Retina (tissue), 1 donor: Measurements from ENCODE around the gene FAM120AOS.
"Not testable (repeated sequence)": the region's sequence is repeated elsewhere in the genome, so short reads cannot be mapped to it uniquely, and the experiment has no call there.

ENCODE experiments used
- DNase-seq: peaks from one replicate; pipeline ENCODE4 v3.0.0-alpha.2; 2016

Gene FAM120AOS

GRCh38 chr9:93466416-93467061 is 13.2 kb upstream of the FAM120AOS start:
- DNase-seq = no peak

GRCh38 chr9:93465855-93466254 is 12.5 kb upstream of the FAM120AOS start:
- no peak for DNase-seq

- no peak for DNase-seq
Observed at GRCh38 chr9:93464876-93465275, 11.5 kb upstream of the FAM120AOS start.

GRCh38 chr9:93464395-93464794 is 11.0 kb upstream of the FAM120AOS start:
- DNase-seq = no peak

GRCh38 chr9:93463638-93464248 is 10.4 kb upstream of the FAM120AOS start:
- DNase-seq = no peak

- DNase-seq = no peak
Observed at GRCh38 chr9:93461821-93462220, 8.4 kb upstream of the FAM120AOS start.

GRCh38 chr9:93461414-93461743 is 8.0 kb upstream of the FAM120AOS start:
- DNase-seq = no peak

GRCh38 chr9:93460689-93461413 is 7.5 kb upstream of the FAM120AOS start:
- no peak for DNase-seq

GRCh38 chr9:93459432-93459847 is 6.1 kb upstream of the FAM120AOS start:
- DNase-seq = no peak

- no peak for DNase-seq
Observed at GRCh38 chr9:93458712-93459111, 5.3 kb upstream of the FAM120AOS start.

GRCh38 chr9:93457006-93457405 is 3.6 kb upstream of the FAM120AOS start:
- no peak for DNase-seq

- DNase-seq = no peak
Observed at GRCh38 chr9:93456504-93456903, 3.1 kb upstream of the FAM120AOS start.

- no peak for DNase-seq
Observed at GRCh38 chr9:93456022-93456421, 2.6 kb upstream of the FAM120AOS start.

GRCh38 chr9:93452710-93453046 is 703 bp downstream of the FAM120AOS start:
- no peak for DNase-seq

- peak; percentile 88 for DNase-seq
Observed at GRCh38 chr9:93451849-93452709, 1.3 kb downstream of the FAM120AOS start.

GRCh38 chr9:93450945-93451815 is 2.2 kb downstream of the FAM120AOS start, which contains the start of gene FAM120A:
Gene FAM120A, plus strand, starts transcription at chr9:93451685. Its CDS starts 231 bp downstream, at chr9:93451916.
- peak; percentile 89 for DNase-seq

- no peak for DNase-seq
Observed at GRCh38 chr9:93447655-93448054, 5.7 kb downstream of the FAM120AOS start.

GRCh38 chr9:93446073-93446472 is 7.3 kb downstream of the FAM120AOS start:
- no peak for DNase-seq

GRCh38 chr9:93440896-93441580 is 12.3 kb downstream of the FAM120AOS start:
- no peak for DNase-seq

- not testable (repeated sequence) for DNase-seq
Observed at GRCh38 chr9:93439301-93439700, 14.1 kb downstream of the FAM120AOS start.

GRCh38 chr9:93437996-93438395 is 15.4 kb downstream of the FAM120AOS start:
- no peak for DNase-seq
